Measurements from ENCODE around the gene DCTN3.

The DCTN3 gene

GRCh38 chr9:34620061-34620994, at the start of gene DCTN3:
DCTN3 (minus strand) TSS chr9:34620495; CDS start chr9:34620464, 31 bp downstream.
- peak; percentile 90 to 91 for DNase-seq

GRCh38 chr9:34665381-34666250, 45.3 kb upstream of the DCTN3 start:
- peak; percentile 95 to 96 for DNase-seq

GRCh38 chr9:34665067-34665380, 44.7 kb upstream of the DCTN3 start:
- DNase-seq: no peak

GRCh38 chr9:34664281-34665066, 44.2 kb upstream of the DCTN3 start:
- DNase-seq: peak; percentile 57 to 68

GRCh38 chr9:34663303-34663605, 43.0 kb upstream of the DCTN3 start:
- no peak for DNase-seq

GRCh38 chr9:34662526-34663302, 42.4 kb upstream of the DCTN3 start, which contains the start of gene CCL27:
CCL27 (minus strand) TSS chr9:34662657; CDS start chr9:34662633, 24 bp downstream.
- no peak for DNase-seq

- DNase-seq: no peak
These were observed 39.4 kb upstream of the DCTN3 start for GRCh38 chr9:34659592-34660253.

- DNase-seq: no peak
These were observed 38.2 kb upstream of the DCTN3 start for GRCh38 chr9:34658461-34658860.

GRCh38 chr9:34656992-34657391, 36.7 kb upstream of the DCTN3 start:
- no peak for DNase-seq

GRCh38 chr9:34655394-34655793, 35.1 kb upstream of the DCTN3 start:
- DNase-seq: no peak

GRCh38 chr9:34654323-34655051, 34.2 kb upstream of the DCTN3 start:
- DNase-seq: no peak

GRCh38 chr9:34653151-34654072, 33.1 kb upstream of the DCTN3 start:
- no peak for DNase-seq

GRCh38 chr9:34652602-34653000, 32.3 kb upstream of the DCTN3 start:
- no peak for DNase-seq

- DNase-seq: no peak
These were observed 31.7 kb upstream of the DCTN3 start, which contains the start of gene IL11RA for GRCh38 chr9:34651876-34652601. IL11RA (plus strand) TSS chr9:34652185; CDS start chr9:34655218, 3,033 bp downstream.

- no peak for DNase-seq
These were observed 31.0 kb upstream of the DCTN3 start for GRCh38 chr9:34651321-34651720.

GRCh38 chr9:34650816-34651215, 30.5 kb upstream of the DCTN3 start:
- DNase-seq: no peak

- no peak for DNase-seq
These were observed 28.4 kb upstream of the DCTN3 start for GRCh38 chr9:34648673-34649072.

- no peak for DNase-seq
These were observed 27.4 kb upstream of the DCTN3 start for GRCh38 chr9:34647651-34648050.

GRCh38 chr9:34647084-34647403, 26.7 kb upstream of the DCTN3 start:
- DNase-seq: no peak

Measured in NCI-H1930 (cell line).